NCI-H2196 treated with DMSO at 0.1 percent for 48 hours (cell line): ENCODE measurements around the gene PNMA1.
"Not testable (repeated sequence)": the region's sequence is repeated elsewhere in the genome, so short reads cannot be mapped to it uniquely, and the experiment has no call there.

Source experiments
- DNase-seq: peaks from one replicate; lab custom pipeline; 2025; ENCODE audit not compliant: unreplicated experiment; lab: John Stamatoyannopoulos, UW

Gene PNMA1

GRCh38 chr14:73718418-73719251, 4.5 kb upstream of the PNMA1 start:
- no peak for DNase-seq

- no peak for DNase-seq
Measured at GRCh38 chr14:73717711-73718417, 3.7 kb upstream of the PNMA1 start.

DNA sequence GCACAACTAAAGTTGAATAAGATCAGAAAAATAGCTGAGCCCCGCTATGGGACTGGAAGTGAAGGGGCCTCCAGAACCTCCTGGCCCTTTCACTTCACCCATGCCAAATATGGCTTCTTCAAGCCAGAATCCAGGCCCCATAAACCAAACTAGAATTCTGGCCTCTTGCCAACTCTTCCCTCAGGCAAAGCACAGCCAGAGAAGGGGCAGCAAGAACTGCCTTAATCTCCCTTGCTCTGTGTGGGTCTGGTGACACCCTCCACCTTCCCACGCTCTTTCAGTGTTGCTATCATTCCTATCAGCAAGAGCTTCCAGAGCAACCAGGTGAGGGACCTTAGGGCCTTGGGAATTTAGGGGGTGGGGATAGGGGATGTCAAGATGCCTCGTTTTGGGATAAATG, 3.1 kb upstream of the PNMA1 start:
- no peak for DNase-seq

- no peak for DNase-seq
Measured at GRCh38 chr14:73715707-73716106, 1.5 kb upstream of the PNMA1 start.

DNA sequence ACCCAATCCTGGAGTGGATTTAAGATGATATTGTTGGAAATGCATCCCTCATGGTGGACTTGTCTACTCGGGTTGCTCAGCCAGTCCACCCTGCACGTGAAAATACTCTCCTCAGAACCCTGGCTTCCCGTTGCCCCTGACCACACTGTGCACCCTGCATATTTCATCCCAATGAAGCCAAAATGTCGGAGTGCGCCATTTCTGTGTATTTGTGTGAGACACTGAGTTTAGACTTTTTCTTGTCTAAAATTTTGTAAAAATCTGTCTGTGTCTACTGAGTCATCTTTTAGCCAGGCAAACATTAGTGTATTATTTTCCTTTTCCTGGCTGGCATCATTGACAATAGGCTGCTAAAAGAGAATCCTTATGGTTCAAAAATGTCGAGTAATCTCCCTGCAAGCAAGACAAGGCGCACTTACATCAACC, 485 bp upstream of the PNMA1 start:
- DNase-seq = no peak

GRCh38 chr14:73713206-73713802, 880 bp downstream of the PNMA1 start:
- DNase-seq = no peak

DNA sequence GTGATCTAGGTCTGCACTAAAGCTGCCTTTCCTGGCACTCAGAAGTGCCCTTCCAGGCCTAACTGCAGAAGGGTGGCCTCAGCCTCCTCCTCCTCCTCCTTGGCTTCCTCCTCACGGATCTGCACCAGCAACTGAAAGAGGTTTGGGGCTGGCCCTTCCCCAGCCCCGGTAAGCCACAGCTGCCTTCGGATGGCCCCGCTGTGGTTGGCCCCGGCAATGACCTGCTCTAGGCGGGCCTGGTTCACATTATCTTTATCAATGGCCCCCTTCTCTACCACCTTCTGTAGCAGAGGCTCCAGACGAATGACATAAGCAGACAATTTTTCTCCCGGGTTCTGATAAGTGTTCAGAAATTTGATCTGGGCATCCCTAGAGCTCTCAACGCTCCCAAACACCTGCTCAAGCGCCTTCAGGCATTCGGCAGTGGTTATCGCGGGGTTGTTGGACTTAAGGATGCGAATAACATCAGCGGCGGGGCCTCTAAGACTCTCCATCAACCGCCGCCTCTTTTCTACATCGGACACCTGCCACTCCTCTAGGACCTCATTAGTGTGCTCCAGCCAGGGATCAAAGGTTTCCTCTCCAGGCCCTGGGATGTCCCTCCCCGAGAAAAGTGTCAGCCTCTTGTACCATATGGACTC, 1.5 kb downstream of the PNMA1 start:
- no peak for DNase-seq

GRCh38 chr14:73712071-73712506, 2.1 kb downstream of the PNMA1 start:
- no peak for DNase-seq

DNA sequence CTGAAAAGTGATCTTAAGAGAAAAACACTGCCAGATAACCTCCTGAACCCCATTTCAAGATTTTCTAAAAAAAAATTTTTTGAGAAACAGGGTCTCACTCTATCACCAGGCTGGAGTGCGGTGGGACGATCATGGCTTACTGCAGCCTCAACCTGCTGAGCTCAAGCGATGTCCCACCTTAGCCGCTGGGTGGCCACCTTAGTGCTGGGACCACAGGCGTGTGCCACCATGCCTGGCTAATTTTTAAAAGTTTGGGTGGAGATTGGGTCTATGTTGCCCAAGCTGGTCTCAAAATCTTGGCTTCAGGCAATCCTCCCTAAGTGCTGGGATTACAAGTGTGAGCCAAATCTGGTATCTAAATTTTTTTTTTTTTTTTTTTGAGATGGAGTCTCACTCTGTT, 3.4 kb downstream of the PNMA1 start:
- DNase-seq = no peak

GRCh38 chr14:73709904-73710469, 4.2 kb downstream of the PNMA1 start:
- DNase-seq = no peak

- DNase-seq = not testable (repeated sequence)
Measured at GRCh38 chr14:73708076-73708475, 6.1 kb downstream of the PNMA1 start.

DNA sequence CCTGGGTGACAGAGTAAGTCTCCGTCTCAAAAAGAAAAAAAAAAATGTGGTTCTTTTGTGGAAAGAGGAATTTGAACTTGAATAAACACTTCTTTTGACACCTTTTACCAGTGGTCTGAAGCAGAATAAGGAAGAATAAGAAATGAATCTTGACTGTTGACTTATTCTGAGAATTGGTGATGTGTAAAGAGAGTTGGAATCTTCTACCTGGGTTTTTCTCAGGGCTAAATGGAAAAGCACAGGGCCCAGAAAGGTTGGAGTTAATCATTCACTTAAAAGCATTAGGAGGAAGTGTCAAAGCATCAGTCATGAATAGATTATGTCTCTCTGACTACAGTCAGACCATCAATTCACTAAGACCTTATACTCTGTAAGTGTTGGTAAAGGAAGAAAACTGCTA, 13.9 kb downstream of the PNMA1 start:
- DNase-seq = no peak

GRCh38 chr14:73696466-73697400, 17.5 kb downstream of the PNMA1 start:
- DNase-seq = no peak

DNA sequence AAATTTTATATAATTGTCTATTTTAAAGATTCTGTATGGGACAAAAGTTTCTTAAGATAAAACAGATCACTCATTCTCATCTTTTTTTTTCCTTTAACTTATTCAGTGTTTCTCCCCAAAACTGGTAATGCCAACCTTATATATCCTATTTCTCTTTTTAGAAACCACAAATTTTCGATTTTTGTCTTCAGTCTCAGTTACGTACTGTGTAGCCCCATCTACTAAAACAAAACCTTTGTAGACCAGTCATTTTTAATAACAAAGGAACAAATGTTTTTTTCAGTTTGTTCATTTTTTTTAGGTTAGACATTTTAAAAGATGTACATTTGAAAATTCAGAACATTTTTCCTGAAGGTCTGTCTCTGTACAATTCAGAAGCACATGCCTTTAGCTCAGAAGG, 18.2 kb downstream of the PNMA1 start:
- DNase-seq = no peak

DNA sequence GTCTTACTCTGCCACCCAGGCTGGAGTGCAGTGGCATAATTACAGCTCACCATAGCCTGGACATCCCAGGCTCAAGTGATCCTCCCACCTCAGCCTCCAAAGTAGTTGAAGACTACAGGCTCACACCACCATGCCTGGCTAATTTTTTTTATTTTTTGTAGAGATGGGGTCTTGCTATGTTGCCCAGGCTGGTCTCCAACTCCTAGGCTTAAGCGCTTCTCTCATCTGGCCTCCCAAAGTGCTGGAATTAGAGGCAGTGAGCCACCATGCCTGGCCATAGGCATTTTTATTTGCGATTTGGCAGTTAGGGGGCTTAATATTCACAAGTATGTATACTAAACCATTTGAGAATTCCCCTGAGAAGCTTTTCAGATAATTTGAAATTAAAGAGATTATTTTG, 19.1 kb downstream of the PNMA1 start:
- no peak for DNase-seq

DNA sequence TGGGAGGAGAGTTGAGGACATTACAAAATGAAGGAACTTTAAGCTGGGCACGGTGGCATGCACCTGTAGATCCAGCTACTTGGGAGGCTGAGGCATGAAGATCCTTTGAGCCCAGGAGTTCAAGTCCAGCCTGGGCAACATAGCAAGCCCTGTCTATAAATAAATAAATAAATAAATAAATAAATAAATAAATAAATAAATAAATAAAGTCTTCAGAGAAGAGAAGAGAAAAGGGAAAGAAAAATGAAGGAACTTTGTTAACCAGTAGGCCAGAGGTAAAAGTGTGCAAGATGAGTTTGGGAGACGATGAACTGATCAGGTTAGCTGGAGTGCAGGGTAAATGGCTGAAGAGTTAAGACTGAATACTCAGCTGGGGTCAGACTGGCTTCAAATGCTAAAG, 20.1 kb downstream of the PNMA1 start:
- no peak for DNase-seq

GRCh38 chr14:73686901-73687300, 27.3 kb downstream of the PNMA1 start:
- DNase-seq = no peak

DNA sequence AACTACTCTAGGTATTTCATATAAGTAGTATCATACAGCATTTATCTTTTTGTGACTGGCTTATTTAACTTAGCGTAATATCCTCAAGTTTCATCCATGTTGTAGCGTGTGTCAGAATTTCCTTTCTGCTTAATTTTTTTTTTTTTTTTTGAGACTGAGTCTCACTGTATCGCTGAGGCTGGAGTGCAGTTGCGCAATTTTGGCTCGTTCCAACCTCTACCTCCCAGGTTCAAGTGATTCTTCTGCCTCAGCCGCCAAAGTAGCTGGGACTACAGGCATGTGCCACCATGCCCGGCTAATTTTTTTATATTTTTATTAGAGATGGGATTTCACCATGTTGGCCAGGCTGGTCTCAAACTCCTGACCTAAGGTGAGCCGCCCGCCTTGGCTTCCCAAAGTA, 28.9 kb downstream of the PNMA1 start:
- no peak for DNase-seq

DNA sequence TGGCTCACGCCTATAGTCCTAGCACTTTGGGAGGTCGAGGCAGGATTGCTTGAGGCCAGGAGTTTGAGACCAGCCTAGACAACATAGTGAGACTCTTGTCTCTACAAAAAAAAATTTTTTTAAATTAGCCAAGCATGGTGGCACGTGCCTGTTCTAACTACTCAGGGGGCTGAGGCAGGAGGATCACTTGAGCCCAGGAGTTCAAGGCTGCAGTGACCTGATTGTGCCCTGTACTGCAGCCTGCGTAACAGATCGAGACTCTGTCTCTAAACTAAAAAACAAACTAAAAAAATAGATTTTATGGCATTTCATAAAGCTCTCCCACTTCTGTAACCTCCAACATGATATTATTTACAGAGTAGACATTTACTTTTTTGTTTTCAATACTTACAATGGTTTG, 29.6 kb downstream of the PNMA1 start:
- no peak for DNase-seq

- DNase-seq = no peak
Measured at GRCh38 chr14:73680821-73681220, 33.4 kb downstream of the PNMA1 start.
